GM08714 (cell line): ENCODE data around the gene EML4.

Source experiments
- H3K4me3 ChIP-seq: fragments of 200-500 bp; sonication (Bioruptor generic); 2 replicates; pipeline ENCODE4 v1.5.1; 2014; ENCODE audit warnings: mild to moderate bottlenecking, low read length, inconsistent platforms
- ZNF274 ChIP-seq: IDR thresholded peaks from 2 replicates; pipeline ENCODE4 v1.6.1; 2012; ENCODE audit warnings: mild to moderate bottlenecking, low read depth, low read length

Gene EML4

GRCh38 chr2:42228101-42228500 is 58.9 kb downstream of the EML4 start:
- no peak overlapping the region for H3K4me3 ChIP-seq
- no peak for TF ChIP-seq ZNF274

- no peak for TF ChIP-seq ZNF274
- no peak overlapping the region for H3K4me3 ChIP-seq
Observed at GRCh38 chr2:42229949-42230348, 60.8 kb downstream of the EML4 start.

DNA sequence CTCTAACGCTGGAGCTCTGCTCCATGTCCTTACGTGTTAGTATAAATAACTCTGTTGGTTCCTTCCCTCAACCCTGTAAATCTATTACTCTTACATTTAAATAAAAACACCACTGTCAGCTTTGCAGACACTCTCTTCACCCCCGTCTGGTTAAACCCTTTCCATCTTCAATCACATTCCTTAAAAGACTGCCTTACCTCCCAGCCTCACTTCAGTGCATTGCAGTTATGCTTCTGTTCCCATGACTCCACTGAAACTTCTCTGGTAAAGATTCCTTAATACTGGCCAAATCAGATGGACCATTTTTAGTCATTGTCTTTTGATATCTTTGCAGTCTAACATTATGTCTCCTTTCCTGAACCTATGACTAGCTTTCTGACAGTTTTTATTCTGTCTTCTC is 61.7 kb downstream of the EML4 start:
- TF ChIP-seq ZNF274: no peak
- no peak overlapping the region for H3K4me3 ChIP-seq

- no peak for TF ChIP-seq ZNF274
- no peak overlapping the region for H3K4me3 ChIP-seq
Observed at GRCh38 chr2:42232024-42232423, 62.9 kb downstream of the EML4 start.

GRCh38 chr2:42233976-42234441 is 64.9 kb downstream of the EML4 start:
- no peak overlapping the region for H3K4me3 ChIP-seq
- no peak for TF ChIP-seq ZNF274

- H3K4me3 ChIP-seq: no peak overlapping the region
- TF ChIP-seq ZNF274: no peak
Observed at GRCh38 chr2:42236911-42237310, 67.8 kb downstream of the EML4 start.

DNA sequence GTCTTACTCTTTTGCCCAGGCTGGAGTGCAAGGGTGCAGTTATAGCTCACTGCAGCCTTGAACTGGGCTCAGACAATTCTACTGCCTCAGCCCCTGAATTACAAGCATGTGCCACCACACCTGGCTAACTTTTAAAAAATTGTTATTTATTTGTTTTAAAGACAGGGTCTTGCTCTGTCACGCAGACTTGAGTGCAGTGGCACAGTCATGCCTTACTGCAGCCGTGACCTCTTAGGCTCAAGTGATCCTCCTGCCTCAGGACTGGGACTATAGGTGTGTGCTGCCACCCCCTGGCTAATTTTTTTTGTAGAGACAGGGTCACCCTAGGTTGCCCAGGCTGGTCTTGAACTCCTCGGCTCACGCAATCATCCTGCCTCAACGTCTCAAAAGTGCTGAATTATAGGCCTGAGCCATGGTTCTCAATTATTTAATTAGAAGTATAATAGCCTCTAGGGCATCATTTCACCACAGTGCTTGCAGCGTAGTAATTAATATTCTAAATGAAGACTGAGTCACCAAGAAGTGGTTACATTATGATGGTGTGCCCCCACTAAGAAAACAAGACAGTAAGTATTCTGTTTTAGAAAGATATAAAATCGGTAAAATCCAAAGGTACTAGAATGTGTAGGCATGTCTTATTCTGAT is 69.6 kb downstream of the EML4 start:
- no peak overlapping the region for H3K4me3 ChIP-seq
- TF ChIP-seq ZNF274: no peak

DNA sequence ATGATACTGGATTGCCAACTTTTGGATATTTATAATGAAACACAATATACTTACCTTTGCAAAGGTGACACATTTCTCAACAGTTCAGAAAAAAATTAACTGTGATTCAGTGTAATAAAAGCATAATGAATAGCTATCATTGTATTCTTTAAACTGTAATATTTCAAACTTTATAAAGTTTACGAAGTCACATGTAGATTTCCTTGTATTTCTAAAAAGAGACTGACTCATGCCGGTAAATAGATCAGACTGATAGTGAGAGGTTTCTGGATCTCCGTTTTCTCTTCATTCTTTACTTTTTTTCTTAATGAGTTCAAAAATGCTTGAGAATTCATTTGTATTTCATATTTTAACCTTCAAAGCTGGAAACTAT is 70.1 kb downstream of the EML4 start:
- no peak overlapping the region for H3K4me3 ChIP-seq
- TF ChIP-seq ZNF274: no peak

GRCh38 chr2:42239811-42240210 is 70.7 kb downstream of the EML4 start:
- no peak for TF ChIP-seq ZNF274
- no peak overlapping the region for H3K4me3 ChIP-seq

- H3K4me3 ChIP-seq: no peak overlapping the region
- TF ChIP-seq ZNF274: no peak
Observed at GRCh38 chr2:42241517-42241916, 72.4 kb downstream of the EML4 start.

GRCh38 chr2:42243297-42243696 is 74.1 kb downstream of the EML4 start:
- TF ChIP-seq ZNF274: no peak
- H3K4me3 ChIP-seq: no peak overlapping the region

GRCh38 chr2:42244520-42244919 is 75.4 kb downstream of the EML4 start:
- no peak overlapping the region for H3K4me3 ChIP-seq
- TF ChIP-seq ZNF274: no peak

GRCh38 chr2:42245396-42245795 is 76.2 kb downstream of the EML4 start:
- H3K4me3 ChIP-seq: no peak overlapping the region
- TF ChIP-seq ZNF274: no peak

- no peak overlapping the region for H3K4me3 ChIP-seq
- TF ChIP-seq ZNF274: no peak
Observed at GRCh38 chr2:42246562-42246961, 77.4 kb downstream of the EML4 start.

DNA sequence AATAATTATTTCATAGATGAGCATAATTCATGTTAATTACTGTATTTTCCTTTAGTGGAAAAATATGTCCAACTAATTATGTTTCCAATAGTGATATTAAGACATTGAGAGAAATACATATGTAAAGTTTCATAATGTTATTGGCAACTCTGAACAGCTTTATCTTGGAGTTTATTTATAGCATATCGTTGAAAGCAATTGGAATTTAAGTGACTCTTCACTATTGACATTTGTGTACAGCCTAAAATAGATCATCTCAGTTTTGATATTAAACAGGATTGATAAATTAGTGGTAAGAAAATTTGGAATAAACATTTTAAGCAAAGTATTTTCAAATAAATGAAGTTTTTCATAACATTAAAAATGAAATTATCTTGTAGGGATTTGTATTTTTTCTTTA is 79.7 kb downstream of the EML4 start:
- TF ChIP-seq ZNF274: no peak
- H3K4me3 ChIP-seq: no peak overlapping the region

- no peak overlapping the region for H3K4me3 ChIP-seq
- no peak for TF ChIP-seq ZNF274
Observed at GRCh38 chr2:42249284-42249683, 80.1 kb downstream of the EML4 start.
